Keratinocyte (primary cell): ENCODE data around the gene PHYHIPL.

Experiments used
- CTCF ChIP-seq, 3 experiments: IDR thresholded peaks in 1 of 3; conservative IDR thresholded peaks in 1 of 3; optimal IDR thresholded peaks in 1 of 3; 2 replicates in 2 of 3; 3 replicates in 1 of 3; pipeline versions ENCODE3 to v1.5.1; 2011; ENCODE audit warnings: low read length in 3 of 3, mild to moderate bottlenecking in 3 of 3, moderate library complexity in 2 of 3, control low read depth in 1 of 3, inconsistent platforms in 1 of 3; ENCODE audit not compliant: insufficient read depth in 2 of 3; ENCODE audit errors: extremely low read depth in 1 of 3
- EZH2 ChIP-seq: IDR thresholded peaks from one replicate; pipeline ENCODE4 v1.6.1; 2012; ENCODE audit warnings: inconsistent platforms, mild to moderate bottlenecking, low read length, moderate library complexity

DNA sequence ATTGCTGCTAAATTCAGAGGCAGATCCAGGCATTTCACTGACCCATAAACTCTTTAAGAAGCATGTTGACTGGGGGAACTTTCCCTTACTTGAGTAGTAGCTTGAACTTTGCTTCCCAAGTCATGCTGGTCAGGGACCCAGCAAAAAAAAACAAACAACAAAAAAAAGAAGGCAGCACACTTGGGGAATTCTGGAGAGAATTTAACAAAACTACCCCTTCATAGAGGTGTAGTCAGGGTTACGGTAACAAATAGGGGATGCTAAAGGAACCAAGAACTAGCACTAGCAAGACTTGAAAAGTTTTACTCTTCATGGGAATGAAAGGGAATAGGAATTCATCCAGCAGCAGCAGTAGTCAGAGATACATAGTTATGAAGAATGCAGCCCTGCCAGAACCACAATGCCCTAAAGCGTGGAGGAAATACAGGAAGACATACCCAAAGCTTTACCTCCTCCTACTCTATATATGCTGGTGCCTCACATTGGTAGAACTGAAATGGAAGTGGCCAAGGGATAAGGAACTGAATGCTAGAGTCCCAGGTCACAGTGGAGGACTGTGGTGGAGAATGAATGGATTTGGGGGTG, 67.3 kb downstream of the PHYHIPL start:
- TF ChIP-seq EZH2 (no peak), CTCF (optimal IDR thresholded peaks at IDR 0.05 in 1 of 3, IDR thresholded peaks at IDR 0.05 in 1 of 3, conservative IDR thresholded peaks at IDR 0.05 in 1 of 3; ENCODE audit: extremely low read depth in 1 of 3, insufficient read depth in 2 of 3, low read length in 3 of 3) (no peak)
